GM23338 (cell line): Measurements from ENCODE around the gene PARP1. TPM values are rescaled to one million over a fixed set of nuclear protein-coding genes. Genes with fewer than 3 reads are reported as not detected.

Experiments
- ATAC-seq: fragments of 200-7000 bp; cut with Tn5 transposase; 3 replicates; pipeline ENCODE4 v1.9.1; 2020
- DNase-seq: peaks from one replicate; pipeline ENCODE4 v3.0.0-alpha.2; 2015; ENCODE audit warnings: low spot score
- H2AFZ ChIP-seq: fragments of 200-600 bp; sonication (generic); 2 replicates; pipeline ENCODE4 v1.8.0; 2016; ENCODE audit warnings: antibody characterized with exemption, mild to moderate bottlenecking, moderate library complexity
- H3F3A ChIP-seq: fragments of 200-600 bp; sonication (generic); replicated peaks from 2 replicates; pipeline ENCODE4 v1.8.0; 2017; ENCODE audit warnings: antibody characterized with exemption, mixed run types, low read depth
- H3K27ac ChIP-seq: fragments of 200-600 bp; sonication (generic); 2 replicates; pipeline ENCODE4 v1.6.1; 2016; ENCODE audit warnings: low read depth
- H3K27me3 ChIP-seq: fragments of 200-600 bp; sonication (generic); 2 replicates; pipeline ENCODE4 v1.8.0; 2016; ENCODE audit warnings: mild to moderate bottlenecking, mixed run types, moderate library complexity; ENCODE audit not compliant: insufficient read depth
- H3K36me3 ChIP-seq: fragments of 200-600 bp; sonication (generic); 2 replicates; pipeline ENCODE4 v1.8.0; 2016; ENCODE audit warnings: mild to moderate bottlenecking; ENCODE audit not compliant: insufficient read depth
- H3K4me1 ChIP-seq: fragments of 200-600 bp; sonication (generic); 2 replicates; pipeline ENCODE4 v1.8.0; 2016; ENCODE audit warnings: mild to moderate bottlenecking, moderate library complexity; ENCODE audit not compliant: insufficient read depth
- H3K4me2 ChIP-seq: fragments of 200-600 bp; sonication (generic); 2 replicates; pipeline ENCODE4 v1.7.1; 2017; ENCODE audit warnings: mixed run types
- H3K4me3 ChIP-seq: fragments of 200-600 bp; sonication (generic); 2 replicates; pipeline ENCODE4 v1.6.1; 2016; ENCODE audit warnings: mixed run types
- H3K79me2 ChIP-seq: fragments of 200-600 bp; sonication (generic); replicated peaks from 2 replicates; pipeline ENCODE4 v1.8.0; 2017; ENCODE audit warnings: mild to moderate bottlenecking; ENCODE audit not compliant: insufficient read depth
- H3K9me2 ChIP-seq: fragments of 200-600 bp; sonication (generic); 2 replicates; pipeline ENCODE4 v1.8.0; 2017; ENCODE audit not compliant: insufficient read depth
- H4K20me1 ChIP-seq: fragments of 200-600 bp; sonication (generic); replicated peaks from 2 replicates; pipeline ENCODE4 v1.8.0; 2017; ENCODE audit warnings: mild to moderate bottlenecking; ENCODE audit not compliant: insufficient read depth
- H3K27ac Mint-ChIP-seq: 2 replicates; pipeline ENCODE4 v1.8.0; 2020; ENCODE audit warnings: inconsistent platforms, mild to moderate bottlenecking, moderate library complexity, mixed read lengths
- H3K27me3 Mint-ChIP-seq: 3 replicates; pipeline ENCODE4 v1.8.0; 2022; ENCODE audit warnings: low read depth, mild to moderate bottlenecking, moderate library complexity, mixed read lengths, inconsistent platforms; ENCODE audit not compliant: insufficient read depth, poor library complexity
- H3K36me3 Mint-ChIP-seq: 3 replicates; pipeline ENCODE4 v1.8.0; 2021; ENCODE audit warnings: low read depth, mild to moderate bottlenecking, inconsistent platforms, moderate library complexity, mixed read lengths
- H3K4me1 Mint-ChIP-seq: 3 replicates; pipeline ENCODE4 v1.8.0; 2020; ENCODE audit warnings: mild to moderate bottlenecking, inconsistent platforms, mixed read lengths
- H3K4me3 Mint-ChIP-seq: 3 replicates; pipeline ENCODE4 v1.8.0; 2021; ENCODE audit warnings: moderate library complexity, mild to moderate bottlenecking, inconsistent platforms, mixed read lengths
- H3K9me3 Mint-ChIP-seq: 3 replicates; pipeline ENCODE4 v1.8.0; 2020; ENCODE audit warnings: moderate library complexity, mild to moderate bottlenecking, inconsistent platforms, mixed read lengths
- CREB1 ChIP-seq: fragments of 250-450 bp; sonication (Bioruptor Pico); IDR thresholded peaks from 2 replicates; pipeline ENCODE4 v1.5.0; 2020; ENCODE audit warnings: low read depth, mild to moderate bottlenecking, moderate library complexity
- EZH2 ChIP-seq: fragments of 200-600 bp; sonication (generic); IDR thresholded peaks from one replicate; pipeline ENCODE4 v1.8.0; 2017; ENCODE audit warnings: antibody characterized with exemption, mild to moderate bottlenecking, low read depth; ENCODE audit not compliant: unreplicated experiment
- JUNB ChIP-seq: IDR thresholded peaks from one replicate; pipeline ENCODE4 v1.6.1; 2016; ENCODE audit warnings: antibody characterized with exemption; ENCODE audit not compliant: unreplicated experiment
- STAT1 ChIP-seq: IDR thresholded peaks from one replicate; pipeline ENCODE4 v1.6.1; 2016; ENCODE audit warnings: antibody characterized with exemption; ENCODE audit not compliant: unreplicated experiment
- ZNF114 ChIP-seq: fragments of 250-450 bp; sonication (Bioruptor Pico); IDR thresholded peaks from 2 replicates; pipeline ENCODE4 v1.5.0; 2020; ENCODE audit warnings: mild to moderate bottlenecking, moderate library complexity
- ZNF331 ChIP-seq: fragments of 250-450 bp; sonication (Bioruptor Pico); IDR thresholded peaks from 2 replicates; pipeline ENCODE4 v1.5.0; 2020; ENCODE audit warnings: low read depth, mild to moderate bottlenecking, moderate library complexity
- polyA plus RNA-seq: library from polyadenylated mRNA; unstranded; fragments of >200 nt; fragmentation: Nextera tagmentation; extraction: Ambion mirVana; gene quantifications from 2 replicates; pipeline ENCODE4 v1.2.1, GENCODE V29; 2016
- total RNA-seq: library from RNA; depleted of rRNA; stranded (reverse); fragments of >200 nt; shearing (Covaris generic); gene quantifications from 2 replicates; pipeline ENCODE4 v1.2.3, GENCODE V29; 2014
- TF ChIP-seq, protein P1 (sequence below): fragments of 250-450 bp; sonication (Bioruptor Pico); IDR thresholded peaks from 2 replicates; pipeline ENCODE4 v1.5.0; 2020; ENCODE audit warnings: mild to moderate bottlenecking, moderate library complexity
- TF ChIP-seq, protein P2 (sequence below), 2 experiments: fragments of 200-600 bp in 1 of 2; sonication (generic) in 1 of 2; conservative IDR thresholded peaks; 2 replicates each; pipeline versions ENCODE4 v1.5.1 to v1.6.1; 2016 to 2017; ENCODE audit warnings: antibody characterized with exemption in 2 of 2, low read depth in 2 of 2, mild to moderate bottlenecking in 2 of 2, moderate library complexity in 1 of 2
- TF ChIP-seq, protein P3 (sequence below): IDR thresholded peaks from 2 replicates; pipeline ENCODE4 v1.6.1; 2016; ENCODE audit warnings: antibody characterized with exemption

Gene PARP1
- total and polyA plus RNA-seq, 2 experiments from 2014 or later, result 877 to 1,082 TPM

DNA sequence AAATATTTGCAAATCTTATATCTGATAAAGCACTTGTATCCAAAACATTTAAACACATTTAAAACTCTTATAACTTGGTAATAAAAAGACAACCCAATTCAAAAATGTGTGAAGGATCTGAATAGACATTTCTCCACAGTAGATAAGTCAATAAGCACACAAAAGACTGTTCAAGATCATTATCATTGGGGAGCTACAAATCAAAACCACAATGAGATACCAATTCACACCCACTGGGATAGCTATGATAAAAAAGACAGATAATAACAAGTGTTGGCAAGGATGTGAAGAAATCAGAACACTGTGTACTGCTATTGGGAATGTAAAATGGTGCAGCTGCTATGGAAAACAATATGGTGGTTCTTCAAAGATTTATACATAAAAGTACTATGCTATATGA lies 93.8 kb downstream of the PARP1 start:
- ATAC-seq (no peak), DNase-seq (no peak)
- no peak overlapping the region for H3K4me3 Mint-ChIP-seq
- H3K9me3 Mint-ChIP-seq, result no peaks in the 10 kb centered on the region; the same call in 2 of the 3 replicates
- no peaks in the 10 kb centered on the region for H3F3A ChIP-seq
- H3K36me3 ChIP-seq, result no peaks in the 10 kb centered on the region
- H3K4me2 ChIP-seq, result no peak overlapping the region
- H3K27ac ChIP-seq, result no peak overlapping the region
- 0 out of 2 replicates have a peak, but pooled peaks cover 3% of the 10 kb centered on the region for H3K9me2 ChIP-seq
- H3K4me1 ChIP-seq, result peaks cover 9% of the 10 kb centered on the region
- no peak overlapping the region for H3K4me3 ChIP-seq
- no peak overlapping the region for H3K27ac Mint-ChIP-seq
- H4K20me1 ChIP-seq, result no peaks in the 10 kb centered on the region
- H3K27me3 Mint-ChIP-seq, result peaks cover 15% of the 10 kb centered on the region
- peaks cover 13% of the 10 kb centered on the region for H3K4me1 Mint-ChIP-seq
- no peaks in the 10 kb centered on the region; the same call in 2 of the 3 replicates for H3K36me3 Mint-ChIP-seq
- peaks cover 19% of the 10 kb centered on the region for H3K27me3 ChIP-seq
- no peak overlapping the region for H2AFZ ChIP-seq
- TF ChIP-seq, protein P1, sequence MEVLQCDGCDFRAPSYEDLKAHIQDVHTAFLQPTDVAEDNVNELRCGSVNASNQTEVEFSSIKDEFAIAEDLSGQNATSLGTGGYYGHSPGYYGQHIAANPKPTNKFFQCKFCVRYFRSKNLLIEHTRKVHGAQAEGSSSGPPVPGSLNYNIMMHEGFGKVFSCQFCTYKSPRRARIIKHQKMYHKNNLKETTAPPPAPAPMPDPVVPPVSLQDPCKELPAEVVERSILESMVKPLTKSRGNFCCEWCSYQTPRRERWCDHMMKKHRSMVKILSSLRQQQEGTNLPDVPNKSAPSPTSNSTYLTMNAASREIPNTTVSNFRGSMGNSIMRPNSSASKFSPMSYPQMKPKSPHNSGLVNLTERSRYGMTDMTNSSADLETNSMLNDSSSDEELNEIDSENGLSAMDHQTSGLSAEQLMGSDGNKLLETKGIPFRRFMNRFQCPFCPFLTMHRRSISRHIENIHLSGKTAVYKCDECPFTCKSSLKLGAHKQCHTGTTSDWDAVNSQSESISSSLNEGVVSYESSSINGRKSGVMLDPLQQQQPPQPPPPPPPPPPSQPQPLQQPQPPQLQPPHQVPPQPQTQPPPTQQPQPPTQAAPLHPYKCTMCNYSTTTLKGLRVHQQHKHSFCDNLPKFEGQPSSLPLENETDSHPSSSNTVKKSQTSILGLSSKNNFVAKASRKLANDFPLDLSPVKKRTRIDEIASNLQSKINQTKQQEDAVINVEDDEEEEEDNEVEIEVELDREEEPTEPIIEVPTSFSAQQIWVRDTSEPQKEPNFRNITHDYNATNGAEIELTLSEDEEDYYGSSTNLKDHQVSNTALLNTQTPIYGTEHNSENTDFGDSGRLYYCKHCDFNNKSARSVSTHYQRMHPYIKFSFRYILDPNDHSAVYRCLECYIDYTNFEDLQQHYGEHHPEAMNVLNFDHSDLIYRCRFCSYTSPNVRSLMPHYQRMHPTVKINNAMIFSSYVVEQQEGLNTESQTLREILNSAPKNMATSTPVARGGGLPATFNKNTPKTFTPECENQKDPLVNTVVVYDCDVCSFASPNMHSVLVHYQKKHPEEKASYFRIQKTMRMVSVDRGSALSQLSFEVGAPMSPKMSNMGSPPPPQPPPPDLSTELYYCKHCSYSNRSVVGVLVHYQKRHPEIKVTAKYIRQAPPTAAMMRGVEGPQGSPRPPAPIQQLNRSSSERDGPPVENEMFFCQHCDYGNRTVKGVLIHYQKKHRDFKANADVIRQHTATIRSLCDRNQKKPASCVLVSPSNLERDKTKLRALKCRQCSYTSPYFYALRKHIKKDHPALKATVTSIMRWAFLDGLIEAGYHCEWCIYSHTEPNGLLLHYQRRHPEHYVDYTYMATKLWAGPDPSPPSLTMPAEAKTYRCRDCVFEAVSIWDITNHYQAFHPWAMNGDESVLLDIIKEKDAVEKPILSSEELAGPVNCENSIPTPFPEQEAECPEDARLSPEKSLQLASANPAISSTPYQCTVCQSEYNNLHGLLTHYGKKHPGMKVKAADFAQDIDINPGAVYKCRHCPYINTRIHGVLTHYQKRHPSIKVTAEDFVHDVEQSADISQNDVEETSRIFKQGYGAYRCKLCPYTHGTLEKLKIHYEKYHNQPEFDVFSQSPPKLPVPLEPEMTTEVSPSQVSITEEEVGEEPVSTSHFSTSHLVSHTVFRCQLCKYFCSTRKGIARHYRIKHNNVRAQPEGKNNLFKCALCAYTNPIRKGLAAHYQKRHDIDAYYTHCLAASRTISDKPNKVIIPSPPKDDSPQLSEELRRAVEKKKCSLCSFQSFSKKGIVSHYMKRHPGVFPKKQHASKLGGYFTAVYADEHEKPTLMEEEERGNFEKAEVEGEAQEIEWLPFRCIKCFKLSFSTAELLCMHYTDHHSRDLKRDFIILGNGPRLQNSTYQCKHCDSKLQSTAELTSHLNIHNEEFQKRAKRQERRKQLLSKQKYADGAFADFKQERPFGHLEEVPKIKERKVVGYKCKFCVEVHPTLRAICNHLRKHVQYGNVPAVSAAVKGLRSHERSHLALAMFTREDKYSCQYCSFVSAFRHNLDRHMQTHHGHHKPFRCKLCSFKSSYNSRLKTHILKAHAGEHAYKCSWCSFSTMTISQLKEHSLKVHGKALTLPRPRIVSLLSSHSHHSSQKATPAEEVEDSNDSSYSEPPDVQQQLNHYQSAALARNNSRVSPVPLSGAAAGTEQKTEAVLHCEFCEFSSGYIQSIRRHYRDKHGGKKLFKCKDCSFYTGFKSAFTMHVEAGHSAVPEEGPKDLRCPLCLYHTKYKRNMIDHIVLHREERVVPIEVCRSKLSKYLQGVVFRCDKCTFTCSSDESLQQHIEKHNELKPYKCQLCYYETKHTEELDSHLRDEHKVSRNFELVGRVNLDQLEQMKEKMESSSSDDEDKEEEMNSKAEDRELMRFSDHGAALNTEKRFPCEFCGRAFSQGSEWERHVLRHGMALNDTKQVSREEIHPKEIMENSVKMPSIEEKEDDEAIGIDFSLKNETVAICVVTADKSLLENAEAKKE (CRISPR knock-in tag), result no peak
- TF ChIP-seq JUNB (no peak), ZNF331 (no peak), ZNF114 (CRISPR knock-in tag) (no peak), CREB1 (CRISPR knock-in tag) (no peak), STAT1 (no peak), EZH2 (no peak)
- TF ChIP-seq, protein P2, sequence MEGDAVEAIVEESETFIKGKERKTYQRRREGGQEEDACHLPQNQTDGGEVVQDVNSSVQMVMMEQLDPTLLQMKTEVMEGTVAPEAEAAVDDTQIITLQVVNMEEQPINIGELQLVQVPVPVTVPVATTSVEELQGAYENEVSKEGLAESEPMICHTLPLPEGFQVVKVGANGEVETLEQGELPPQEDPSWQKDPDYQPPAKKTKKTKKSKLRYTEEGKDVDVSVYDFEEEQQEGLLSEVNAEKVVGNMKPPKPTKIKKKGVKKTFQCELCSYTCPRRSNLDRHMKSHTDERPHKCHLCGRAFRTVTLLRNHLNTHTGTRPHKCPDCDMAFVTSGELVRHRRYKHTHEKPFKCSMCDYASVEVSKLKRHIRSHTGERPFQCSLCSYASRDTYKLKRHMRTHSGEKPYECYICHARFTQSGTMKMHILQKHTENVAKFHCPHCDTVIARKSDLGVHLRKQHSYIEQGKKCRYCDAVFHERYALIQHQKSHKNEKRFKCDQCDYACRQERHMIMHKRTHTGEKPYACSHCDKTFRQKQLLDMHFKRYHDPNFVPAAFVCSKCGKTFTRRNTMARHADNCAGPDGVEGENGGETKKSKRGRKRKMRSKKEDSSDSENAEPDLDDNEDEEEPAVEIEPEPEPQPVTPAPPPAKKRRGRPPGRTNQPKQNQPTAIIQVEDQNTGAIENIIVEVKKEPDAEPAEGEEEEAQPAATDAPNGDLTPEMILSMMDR (conservative IDR thresholded peaks at IDR 0.05; ENCODE audit: low read depth in 2 of 2), result no peak
- TF ChIP-seq, protein P3, sequence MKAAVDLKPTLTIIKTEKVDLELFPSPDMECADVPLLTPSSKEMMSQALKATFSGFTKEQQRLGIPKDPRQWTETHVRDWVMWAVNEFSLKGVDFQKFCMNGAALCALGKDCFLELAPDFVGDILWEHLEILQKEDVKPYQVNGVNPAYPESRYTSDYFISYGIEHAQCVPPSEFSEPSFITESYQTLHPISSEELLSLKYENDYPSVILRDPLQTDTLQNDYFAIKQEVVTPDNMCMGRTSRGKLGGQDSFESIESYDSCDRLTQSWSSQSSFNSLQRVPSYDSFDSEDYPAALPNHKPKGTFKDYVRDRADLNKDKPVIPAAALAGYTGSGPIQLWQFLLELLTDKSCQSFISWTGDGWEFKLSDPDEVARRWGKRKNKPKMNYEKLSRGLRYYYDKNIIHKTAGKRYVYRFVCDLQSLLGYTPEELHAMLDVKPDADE, result no peak
- no peaks in the 10 kb centered on the region for H3K79me2 ChIP-seq
